Measurements from ENCODE around the gene GCK. TPM values are rescaled to one million over a fixed set of nuclear protein-coding genes. Genes with fewer than 3 reads are reported as not detected.
A peak's percentile ranks its signal among the peaks of the same experiment; 100 is the strongest.
"Not testable (repeated sequence)": the region's sequence is repeated elsewhere in the genome, so short reads cannot be mapped to it uniquely, and the experiment has no call there.

GCK gene
- total and polyA plus RNA-seq, 3 donors from 2014 or later, result 0.90 to 1.2 (median 0.94) TPM

DNA sequence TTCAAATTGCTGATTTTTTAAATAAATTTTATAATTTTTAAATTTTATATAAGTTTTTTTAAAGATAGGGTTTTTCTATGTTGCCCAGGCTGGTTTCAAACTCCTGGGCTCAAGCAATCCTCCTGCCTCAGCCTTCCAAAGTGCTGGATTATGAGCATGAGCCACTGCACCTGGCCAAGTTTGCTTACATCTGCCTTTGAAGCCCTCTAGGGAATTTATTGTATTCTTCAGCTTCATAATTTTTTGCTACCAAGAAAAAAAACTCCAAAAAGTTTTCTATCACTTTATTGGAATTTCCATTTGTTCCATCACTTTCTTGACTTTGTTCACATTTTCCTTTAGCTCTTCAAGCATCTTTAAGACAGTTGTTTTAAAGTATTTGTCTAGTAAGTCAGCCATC is 62.1 kb downstream of the GCK start:
- Histone ChIP-seq H3K36me3 (ENCODE audit: low read depth, missing control alignments) (no peaks in the 10 kb centered on the region), H3K4me3 (no peak overlapping the region), H3K27ac (no peak overlapping the region), H3K9me3 (no peaks in the 10 kb centered on the region), H3K27me3 (no peaks in the 10 kb centered on the region), H3K4me1 (peaks cover 17% of the 10 kb centered on the region)
- DNase-seq, result no peak
- TF ChIP-seq POLR2A (IDR thresholded peaks at IDR 0.05) (no peak), CTCF (IDR thresholded peaks at IDR 0.05) (no peak)
- intact Hi-C loops (cut with DNase I; ENCODE audit: low total_unique reads), result no loop called here

DNA sequence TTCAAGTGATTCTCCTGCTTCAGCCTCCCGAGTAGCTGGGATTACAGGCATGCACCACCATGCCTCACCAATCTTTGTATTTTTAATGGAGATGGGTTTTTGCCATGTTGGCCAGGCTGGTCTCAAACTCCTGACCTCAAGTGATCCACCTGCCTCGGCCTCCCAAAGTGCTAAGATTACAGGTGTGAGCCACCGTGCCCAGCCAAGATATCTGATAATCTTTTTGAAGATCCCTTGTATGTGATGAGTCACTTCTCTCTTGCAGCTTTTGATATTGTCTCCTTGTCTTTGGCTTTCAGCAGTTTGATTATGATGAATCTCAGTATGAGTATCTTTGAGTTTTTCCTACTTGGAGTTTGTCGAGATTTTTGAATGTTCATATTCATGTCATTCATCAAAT is 62.7 kb downstream of the GCK start:
- intact Hi-C loops (cut with DNase I; ENCODE audit: low total_unique reads); H3K27ac ChIP-seq; H3K27me3 ChIP-seq; DNase-seq; H3K4me3 ChIP-seq; H3K9me3 ChIP-seq; H3K36me3 ChIP-seq (ENCODE audit: low read depth, missing control alignments): not testable (repeated sequence)
- WGBS, 2 donors, result 94 to 96% methylated on average over 4 of the region's 4 CpGs
- peaks cover 12% of the 10 kb centered on the region for H3K4me1 ChIP-seq

DNA sequence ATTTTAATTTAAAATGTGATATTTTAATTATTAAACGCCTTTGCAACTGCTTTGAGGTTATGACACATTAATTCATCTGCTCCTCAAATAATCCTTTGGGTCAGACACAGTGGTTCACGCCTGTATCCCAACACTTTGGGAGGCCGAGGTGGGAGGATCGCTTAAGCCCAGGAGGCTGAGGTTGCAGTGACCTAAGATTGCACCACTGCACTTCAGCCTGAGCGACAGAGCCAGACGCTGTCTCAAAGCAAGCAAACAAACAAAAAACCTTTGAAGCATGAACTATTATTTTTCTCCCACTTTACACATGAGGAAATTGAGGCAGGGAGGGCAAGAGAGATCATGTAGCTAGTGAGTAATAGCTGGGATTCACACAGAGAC is 64.4 kb downstream of the GCK start:
- H3K4me3 ChIP-seq, result no peak overlapping the region
- no peak overlapping the region for H3K27ac ChIP-seq
- no peaks in the 10 kb centered on the region for H3K9me3 ChIP-seq
- H3K27me3 ChIP-seq, result no peaks in the 10 kb centered on the region
- intact Hi-C loops (cut with DNase I; ENCODE audit: low total_unique reads), result no loop called here
- no peak for DNase-seq
- WGBS, 2 donors, result 86 to 94% methylated on average over 6 of the region's 6 CpGs
- no peaks in the 10 kb centered on the region for H3K36me3 ChIP-seq (ENCODE audit: low read depth, missing control alignments)
- TF ChIP-seq CTCF (IDR thresholded peaks at IDR 0.05) (no peak), POLR2A (IDR thresholded peaks at IDR 0.05) (no peak)
- peaks cover 8% of the 10 kb centered on the region for H3K4me1 ChIP-seq

GRCh38 chr7:44123190-44124003 is 65.8 kb downstream of the GCK start, which contains the start of gene POLD2:
POLD2 (minus strand) TSS chr7:44123548; CDS start chr7:44122053, 1,495 bp downstream.
- 0 to 1% methylated on average over 21 to 68 of the region's 86 CpGs for WGBS, 2 donors
- peak within 1 kb of the TSS; percentile 59 to 80 for H3K4me3 ChIP-seq
- H3K27ac ChIP-seq, result peak within 1 kb of the TSS; percentile 63 to 75
- H3K36me3 ChIP-seq (ENCODE audit: low read depth, missing control alignments), result no peaks in the 10 kb centered on the region
- H3K27me3 ChIP-seq, result no peaks in the 10 kb centered on the region
- DNase-seq, result peak; percentile 99
- no peaks in the 10 kb centered on the region for H3K9me3 ChIP-seq
- peaks cover 8% of the 10 kb centered on the region for H3K4me1 ChIP-seq
- TF ChIP-seq POLR2A (IDR thresholded peaks at IDR 0.05) (no peak), CTCF (IDR thresholded peaks at IDR 0.05) (peak in 1 of 3 experiments; percentile 2)
- intact Hi-C loops (cut with DNase I; ENCODE audit: low total_unique reads), result no loop called here

DNA sequence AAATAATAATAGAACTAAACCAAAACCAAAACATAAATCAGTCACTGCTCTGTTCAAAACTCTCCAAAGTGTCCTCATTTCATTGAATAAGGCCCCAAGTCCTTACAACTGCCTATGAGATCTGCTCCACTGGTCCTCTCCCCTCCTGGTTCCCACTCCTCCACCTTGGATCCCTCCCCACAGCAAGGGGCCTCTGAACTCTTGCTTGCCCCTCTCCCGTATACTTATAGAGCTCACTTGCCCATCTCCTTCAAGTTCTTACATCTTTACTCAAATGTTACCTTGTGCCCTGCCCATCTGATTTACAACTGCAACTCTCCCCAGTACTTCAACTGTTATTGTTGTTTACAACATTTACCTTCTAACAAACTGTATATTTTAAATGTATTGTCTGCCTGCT is 66.7 kb downstream of the GCK start:
- no peak for DNase-seq
- no peaks in the 10 kb centered on the region for H3K27me3 ChIP-seq
- TF ChIP-seq POLR2A (IDR thresholded peaks at IDR 0.05) (no peak), CTCF (IDR thresholded peaks at IDR 0.05) (no peak)
- no peaks in the 10 kb centered on the region for H3K9me3 ChIP-seq
- peaks cover 8% of the 10 kb centered on the region for H3K4me1 ChIP-seq
- intact Hi-C loops (cut with DNase I; ENCODE audit: low total_unique reads), result no loop called here
- no peaks in the 10 kb centered on the region for H3K36me3 ChIP-seq (ENCODE audit: low read depth, missing control alignments)
- H3K27ac ChIP-seq, result peak overlapping the region; percentile 63 to 75
- 33 to 36% methylated on average over 1 of the region's 1 CpG for WGBS, 2 donors
- peak overlapping the region in 1 of 2 donors; percentile 80 for H3K4me3 ChIP-seq
